ENCODE data around the gene ATP9B.

DNA sequence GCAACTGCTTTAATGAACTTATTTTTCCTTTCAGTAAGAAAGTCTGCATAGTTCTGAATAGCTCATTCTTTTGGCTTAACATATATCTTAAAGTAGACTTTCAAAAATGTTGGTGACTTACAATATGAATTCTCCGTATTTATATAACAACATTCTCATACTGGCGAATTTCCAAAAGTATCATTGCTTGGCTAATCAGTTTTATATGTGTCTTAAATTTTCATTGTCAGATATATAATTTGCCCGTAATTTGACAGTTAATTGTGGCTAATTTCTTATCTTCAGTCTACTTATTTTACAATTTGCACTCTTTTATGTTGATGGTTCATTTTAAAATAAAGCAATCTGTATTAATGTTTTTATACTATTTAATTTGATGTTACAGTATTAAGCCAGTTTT is 144.9 kb downstream of the ATP9B start:
- no peak for TF ChIP-seq CTCF (IDR thresholded peaks at IDR 0.05)
- TF ChIP-seq EP300 (IDR thresholded peaks at IDR 0.05) = no peak
- no peak for TF ChIP-seq POLR2A (IDR thresholded peaks at IDR 0.05)

All from ovary (tissue), 3 donors.